ENCODE measurements around the gene DMWD.

The DMWD gene

GRCh38 chr19:45792470-45793177 lies at the start of gene DMWD:
TSS of gene DMWD (minus strand) at chr19:45792845. CDS start at chr19:45792756, 89 bp downstream.
- DNase-seq (ENCODE audit: low read depth, low spot score): peak; percentile 88
- POLR2A ChIA-PET: interaction anchor here (0.6 to 1.9 kb wide), 5 partner anchors 10 to 38 kb away, joined by 3 to 22 read pairs (median 4); partner anchors contain the start of genes DMPK and SIX5
- TF ChIP-seq CTCF (IDR thresholded peaks at IDR 0.05; ENCODE audit: insufficient read depth, low read length, missing control alignments): no peak
- H3K4me3 ChIP-seq (ENCODE audit: low read depth, low read length): peak within 1 kb of the TSS; percentile 89
- CTCF ChIA-PET: interaction anchor here (0.6 to 4.8 kb wide), 5 partner anchors 8 to 101 kb away, joined by 3 to 36 read pairs (median 7); partner anchors contain the start of genes DMPK, SIX5 and SNRPD2

- H3K4me3 ChIP-seq (ENCODE audit: low read depth, low read length): no peak overlapping the region
- no peak for DNase-seq (ENCODE audit: low read depth, low spot score)
- POLR2A ChIA-PET: no interaction called here
- CTCF ChIA-PET: interaction anchor here (1.2 to 4.1 kb wide), 5 partner anchors 13 to 40 kb away, joined by 3 to 25 read pairs (median 4); no protein-coding TSS in a partner anchor
- TF ChIP-seq CTCF (IDR thresholded peaks at IDR 0.05; ENCODE audit: insufficient read depth, low read length, missing control alignments): no peak
Observed at GRCh38 chr19:45842198-45842597, 49.6 kb upstream of the DMWD start.

GRCh38 chr19:45834970-45835369 lies 42.3 kb upstream of the DMWD start:
- CTCF ChIA-PET: interaction anchor here (1.4 to 15.5 kb wide), 2 partner anchors 12 to 18 kb away, joined by 5 to 231 read pairs; partner anchors contain the start of gene RSPH6A
- DNase-seq (ENCODE audit: low read depth, low spot score): no peak
- TF ChIP-seq CTCF (IDR thresholded peaks at IDR 0.05; ENCODE audit: insufficient read depth, low read length, missing control alignments): no peak
- POLR2A ChIA-PET: interaction anchor here (1.0 kb wide), 1 partner anchor 15 kb away, joined by 3 read pairs; no protein-coding TSS in a partner anchor
- H3K4me3 ChIP-seq (ENCODE audit: low read depth, low read length): no peak overlapping the region

GRCh38 chr19:45828945-45829344 lies 36.3 kb upstream of the DMWD start:
- no peak overlapping the region for H3K4me3 ChIP-seq (ENCODE audit: low read depth, low read length)
- ChIA-PET POLR2A (interaction anchor here (0.5 kb wide), 1 partner anchor 60 kb away, joined by 4 read pairs; the partner anchor contains the start of gene SIX5), CTCF (interaction anchor here (1.1 to 15.5 kb wide), 2 partner anchors 12 to 13 kb away, joined by 4 to 231 read pairs; partner anchors contain the start of gene RSPH6A)
- no peak for DNase-seq (ENCODE audit: low read depth, low spot score)
- TF ChIP-seq CTCF (IDR thresholded peaks at IDR 0.05; ENCODE audit: insufficient read depth, low read length, missing control alignments): no peak

GRCh38 chr19:45828523-45828922 lies 35.9 kb upstream of the DMWD start:
- ChIA-PET POLR2A (interaction anchor here (0.6 kb wide), 1 partner anchor 59 kb away, joined by 3 read pairs; no protein-coding TSS in a partner anchor), CTCF (interaction anchor here (15.5 kb wide), 1 partner anchor 11 kb away, joined by 231 read pairs; the partner anchor contains the start of gene RSPH6A)
- no peak for TF ChIP-seq CTCF (IDR thresholded peaks at IDR 0.05; ENCODE audit: insufficient read depth, low read length, missing control alignments)
- no peak for DNase-seq (ENCODE audit: low read depth, low spot score)
- no peak overlapping the region for H3K4me3 ChIP-seq (ENCODE audit: low read depth, low read length)

Measured in AG04449 (cell line).